Measurements from ENCODE around the gene THEM5.

The THEM5 gene

DNA sequence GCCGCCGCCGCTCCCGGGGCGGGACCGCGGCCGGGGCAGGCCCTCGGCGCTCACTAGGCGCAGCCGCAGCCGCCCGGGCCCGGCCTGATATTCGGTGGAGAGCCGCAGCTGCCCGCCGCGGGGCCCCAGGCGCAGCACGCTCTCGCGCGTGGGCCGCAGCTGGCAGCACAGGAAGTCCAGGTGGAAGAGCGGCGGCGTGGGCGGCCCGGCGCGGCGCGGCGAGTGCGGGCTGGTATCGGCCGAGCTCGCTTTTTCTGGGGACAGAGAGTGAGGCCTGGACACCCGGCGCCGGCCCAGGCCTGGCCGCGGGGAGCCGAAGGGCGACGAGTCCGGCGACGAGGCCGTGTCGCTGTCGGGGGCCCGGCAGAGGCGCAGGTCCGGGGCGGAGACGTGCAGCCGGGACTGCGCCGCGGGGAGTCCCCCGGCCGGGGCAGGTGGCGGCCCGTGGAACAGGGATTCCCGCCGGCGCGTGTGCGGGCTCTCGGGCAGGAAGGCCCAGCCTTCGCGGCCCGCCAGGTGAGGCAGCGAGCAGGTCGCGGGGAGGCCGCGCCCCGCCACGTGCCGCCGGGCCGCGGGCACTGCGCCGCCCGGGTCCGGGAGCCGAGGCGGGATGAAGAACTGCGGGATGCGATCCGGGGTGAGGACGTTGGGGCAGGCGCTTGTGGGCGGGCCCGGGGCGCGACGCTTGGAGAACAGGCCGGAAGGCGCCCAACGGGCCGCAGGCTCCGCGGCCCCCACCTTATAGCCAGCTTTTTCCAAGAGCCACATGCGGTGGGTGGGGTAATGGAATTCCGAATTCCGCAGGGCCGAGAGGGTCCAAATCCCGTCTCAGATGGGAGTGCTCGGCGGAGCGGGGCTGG is 15.1 kb downstream of the THEM5 start:
- no peak for DNase-seq

DNA sequence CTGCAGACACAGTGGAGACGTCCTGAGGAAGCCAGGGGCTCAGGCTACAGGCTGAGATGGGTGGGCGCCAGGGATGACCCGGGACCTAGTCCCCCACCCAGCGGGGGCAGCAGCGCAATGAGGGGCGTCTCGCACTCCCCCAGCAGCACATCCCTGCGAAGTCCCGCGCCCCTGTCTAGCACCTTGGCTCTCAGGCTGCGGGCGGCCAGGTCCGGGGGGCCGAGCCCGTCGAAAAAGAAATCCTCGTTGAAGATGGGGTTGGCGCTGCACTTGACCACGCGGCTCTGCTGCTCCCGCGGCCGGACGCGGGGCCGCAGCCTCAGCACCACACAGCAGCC is 15.7 kb downstream of the THEM5 start:
- no peak for DNase-seq

DNA sequence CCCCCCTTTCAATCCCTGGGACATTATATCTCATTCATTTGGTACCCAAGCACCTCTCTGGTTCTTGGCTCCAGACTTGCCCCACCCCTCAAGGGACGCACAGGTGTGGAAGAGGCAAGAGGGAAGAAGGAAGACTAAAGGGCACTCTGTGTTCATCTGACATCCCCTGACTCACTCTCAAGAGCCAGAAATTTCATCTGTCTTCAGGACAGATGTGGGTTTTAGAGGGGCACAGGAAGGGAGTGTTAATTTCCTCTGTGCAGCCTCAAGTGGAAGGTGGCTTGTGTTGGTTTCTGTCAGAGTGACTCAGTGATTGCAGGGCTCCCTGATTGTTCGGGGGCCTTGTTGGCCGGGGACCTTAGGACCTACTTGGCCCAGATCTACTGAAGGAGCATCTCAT is 16.3 kb downstream of the THEM5 start:
- DNase-seq: no peak

DNA sequence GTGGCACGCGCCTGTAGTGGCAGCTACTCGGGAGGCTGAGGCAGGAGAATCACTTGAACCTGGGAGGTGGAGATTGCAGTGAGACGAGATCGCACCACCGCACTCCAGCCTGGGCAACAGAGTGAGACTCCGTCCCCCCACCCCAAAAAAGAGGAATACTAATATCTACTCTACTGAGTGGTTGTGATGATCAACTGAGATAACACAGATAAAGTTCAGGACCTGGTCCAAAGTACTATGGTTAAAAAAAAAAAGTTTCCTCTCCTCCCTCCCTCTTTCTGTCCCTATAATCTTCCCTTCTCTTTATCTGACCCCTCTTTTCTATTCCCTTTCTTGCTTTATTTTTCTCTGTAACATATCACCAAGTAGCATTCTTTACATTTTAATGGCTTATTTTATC is 17.9 kb downstream of the THEM5 start:
- DNase-seq: no peak

DNA sequence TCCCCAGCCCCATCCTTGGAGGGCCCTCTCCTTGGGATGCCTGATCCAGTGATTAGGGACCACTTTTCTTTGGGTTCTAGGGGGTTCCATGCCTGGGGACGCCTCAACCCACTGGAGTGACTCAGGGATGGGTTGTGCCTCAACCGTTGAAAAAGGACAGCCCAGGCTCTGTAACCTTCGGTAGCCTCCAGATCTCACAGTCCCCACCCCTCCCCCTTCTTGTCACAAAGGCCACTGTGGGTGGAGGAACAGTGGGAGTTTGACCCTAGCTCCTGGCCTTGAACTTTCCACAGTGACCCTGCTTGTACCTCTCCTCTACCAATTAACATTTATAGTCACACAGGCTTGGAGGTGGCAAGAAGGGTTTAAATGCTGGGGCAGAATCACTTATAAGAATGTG is 19.3 kb downstream of the THEM5 start:
- DNase-seq: no peak

DNA sequence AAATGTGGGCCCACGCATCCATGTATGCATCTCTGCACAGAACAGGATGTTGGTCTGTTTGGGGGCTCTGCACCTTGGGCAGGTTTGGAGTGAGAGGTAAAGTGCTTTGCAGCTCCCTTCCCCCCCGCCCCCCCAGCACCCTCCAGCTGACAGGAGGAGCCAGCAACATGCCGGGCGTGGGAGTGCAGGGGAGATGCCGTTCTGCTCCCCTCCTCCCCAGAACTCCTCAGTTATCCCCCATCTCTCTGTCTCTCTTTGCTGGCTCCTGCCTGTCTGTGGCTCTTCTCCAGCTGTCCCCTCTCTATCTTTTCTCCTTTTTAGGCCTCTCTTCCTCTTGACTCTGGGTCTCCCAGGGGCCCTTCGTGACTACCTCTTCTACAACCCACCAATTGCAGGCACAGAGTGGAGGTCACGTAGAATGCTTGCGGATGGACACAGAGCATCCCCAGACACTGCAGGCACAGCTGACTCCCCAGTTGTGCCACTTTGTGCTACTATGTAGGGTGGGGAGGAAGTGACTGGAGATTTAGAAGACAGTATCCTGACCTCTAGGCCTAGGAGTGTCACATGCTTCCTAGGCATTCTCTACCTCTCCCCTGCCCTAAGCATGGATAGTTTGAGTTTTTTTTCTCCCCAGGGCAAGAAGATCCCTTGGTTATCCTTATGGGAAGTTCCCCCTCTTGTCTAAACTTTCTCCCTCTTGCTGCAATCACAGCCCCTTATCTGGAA is 20.2 kb downstream of the THEM5 start:
- DNase-seq: no peak

DNA sequence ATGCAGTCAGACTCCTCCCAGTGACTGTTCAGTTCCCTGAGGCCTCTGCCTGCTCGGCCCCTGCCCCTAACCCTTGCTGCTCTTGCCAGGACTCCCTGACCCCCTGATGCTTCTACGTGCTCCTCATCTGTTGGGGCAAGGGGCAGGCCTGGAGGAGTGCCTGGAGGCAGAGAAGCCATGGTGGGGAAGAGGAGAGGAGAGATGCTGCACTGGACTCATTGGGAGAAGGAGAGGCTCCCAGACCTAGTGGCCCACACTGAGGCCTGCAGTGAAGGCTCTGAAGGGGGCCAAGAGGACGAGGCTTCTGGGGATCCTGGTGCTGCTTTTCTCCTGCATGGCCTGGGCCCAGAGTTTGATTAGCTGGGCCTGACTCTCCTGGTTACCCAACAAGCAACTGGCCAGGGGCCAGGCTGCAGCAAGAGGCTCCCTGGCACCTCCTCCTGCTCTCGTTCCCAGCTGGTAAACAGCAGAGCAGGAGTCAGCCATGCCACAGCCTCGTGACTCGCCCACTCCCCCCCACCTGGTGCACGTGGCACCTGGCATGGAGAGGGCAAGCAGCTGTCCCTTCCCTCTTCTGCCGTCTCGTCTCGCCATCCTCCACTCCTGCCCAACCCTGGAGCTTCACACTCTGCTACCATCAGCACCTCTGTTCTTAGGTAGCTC is 21.1 kb downstream of the THEM5 start:
- DNase-seq: no peak

DNA sequence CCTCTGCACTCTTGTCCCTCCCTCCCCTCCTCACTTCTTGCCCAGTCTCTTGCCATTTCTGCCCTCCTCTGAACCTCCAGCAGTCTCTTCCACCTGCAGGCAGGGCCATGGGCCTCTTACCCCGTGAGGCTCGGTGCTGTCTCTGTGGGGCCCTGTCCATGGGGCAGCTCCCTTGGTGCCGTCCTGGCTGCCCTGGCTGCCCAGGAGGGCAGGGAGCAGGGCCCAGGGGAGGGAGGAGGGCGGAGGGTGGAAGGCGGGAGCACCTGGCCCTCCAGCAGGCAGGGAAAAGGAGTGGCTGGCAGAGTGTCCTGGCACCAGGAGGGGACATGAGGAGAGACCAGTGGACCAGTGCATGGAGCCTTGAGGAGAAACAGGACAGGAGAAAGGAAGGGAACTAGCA is 21.9 kb downstream of the THEM5 start, which contains the start of gene RORC:
TSS of gene RORC (minus strand) at position 198 of the 400 bp plus-strand sequence. CDS start at position 160, 38 bp downstream.
- DNase-seq: no peak

DNA sequence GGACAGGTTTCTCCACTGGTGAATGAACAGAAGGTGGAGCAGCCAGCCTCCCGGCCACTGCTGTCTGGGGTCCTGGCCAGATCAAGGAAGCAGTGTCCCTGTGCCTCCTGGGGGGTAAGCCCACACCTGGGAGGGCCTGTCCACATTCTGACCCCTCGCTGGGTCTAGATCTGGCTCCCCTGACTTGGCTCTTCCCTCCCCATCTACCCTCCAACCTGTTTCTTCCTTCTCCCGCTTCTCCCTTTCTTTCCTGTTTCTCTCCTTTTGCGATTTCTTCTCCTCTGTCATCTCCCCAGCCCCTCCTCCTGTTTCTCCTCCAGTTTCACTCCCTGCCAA is 22.3 kb downstream of the THEM5 start:
- no peak for DNase-seq

DNA sequence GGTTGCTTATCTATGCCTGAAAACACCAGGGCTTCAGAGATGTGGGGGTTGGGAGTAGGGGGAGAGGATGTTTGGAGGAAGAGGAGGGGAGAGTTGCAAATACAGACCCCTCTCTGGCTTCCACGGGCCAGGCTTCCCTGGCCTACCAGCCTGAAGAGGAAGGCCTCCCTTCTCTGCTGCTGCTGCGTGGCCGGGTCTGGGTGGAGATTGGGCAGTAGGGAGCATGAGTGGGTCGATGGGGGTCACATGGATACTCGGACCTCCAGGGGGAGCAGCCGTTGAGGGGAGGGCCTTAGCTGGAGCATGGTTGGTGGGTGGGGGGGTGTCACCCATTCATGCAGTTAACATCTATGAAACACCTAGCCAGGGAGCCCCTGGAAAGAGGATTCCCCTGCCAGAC is 23.5 kb downstream of the THEM5 start:
- DNase-seq: no peak

DNA sequence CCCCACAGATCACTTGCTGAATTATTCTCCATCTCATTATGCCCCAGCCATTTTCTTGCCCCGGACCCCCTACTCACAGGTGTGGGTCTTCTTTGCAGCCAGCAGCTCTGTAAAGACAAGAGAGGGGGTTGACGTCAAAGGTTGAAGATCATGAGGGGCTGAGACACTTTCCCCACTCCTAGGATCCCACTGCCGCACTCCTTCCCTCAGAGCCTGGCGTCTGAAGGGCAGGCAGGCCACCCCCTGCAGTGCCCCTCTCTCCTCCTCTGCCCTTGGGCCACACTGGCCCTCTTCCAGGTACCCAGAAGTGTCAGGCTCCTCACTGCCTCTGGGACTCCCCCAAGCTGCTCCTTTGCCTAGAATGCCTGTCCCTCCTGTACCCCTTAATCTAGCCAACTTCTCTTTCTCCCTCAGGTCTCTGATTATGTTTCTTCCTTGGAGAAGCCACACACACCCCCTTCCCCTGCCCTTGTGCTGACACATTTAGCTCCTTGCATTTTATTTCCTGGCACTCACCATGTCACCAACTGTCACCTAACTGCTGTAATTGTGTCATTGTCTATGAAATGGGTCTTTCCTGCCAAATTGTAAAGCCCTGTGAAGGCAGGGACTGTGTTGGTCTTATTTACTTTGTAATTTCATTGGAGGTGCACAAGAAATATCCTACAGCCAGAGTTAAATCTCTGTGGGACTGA is 24.0 kb downstream of the THEM5 start:
- no peak for DNase-seq

DNA sequence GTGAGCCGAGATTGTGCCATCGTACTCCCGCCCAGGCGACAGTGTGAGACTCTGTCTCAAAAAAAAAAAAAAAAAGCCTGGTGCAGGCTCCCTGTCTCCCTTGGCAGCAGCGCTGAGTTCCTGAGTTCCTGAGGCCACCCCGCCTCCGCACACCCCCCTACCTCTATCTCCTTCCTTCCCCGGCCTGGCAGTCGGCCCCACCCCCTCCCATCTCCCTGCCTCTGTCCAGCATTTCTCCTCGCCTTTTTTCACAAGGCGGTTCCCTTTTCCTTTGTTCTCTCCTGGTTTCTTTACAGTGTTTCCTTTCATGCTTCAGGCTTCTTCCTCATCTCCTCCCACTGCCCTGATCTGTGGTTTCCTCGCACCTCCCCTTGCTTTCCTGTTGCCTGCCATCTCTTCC is 24.6 kb downstream of the THEM5 start:
- DNase-seq: no peak

DNA sequence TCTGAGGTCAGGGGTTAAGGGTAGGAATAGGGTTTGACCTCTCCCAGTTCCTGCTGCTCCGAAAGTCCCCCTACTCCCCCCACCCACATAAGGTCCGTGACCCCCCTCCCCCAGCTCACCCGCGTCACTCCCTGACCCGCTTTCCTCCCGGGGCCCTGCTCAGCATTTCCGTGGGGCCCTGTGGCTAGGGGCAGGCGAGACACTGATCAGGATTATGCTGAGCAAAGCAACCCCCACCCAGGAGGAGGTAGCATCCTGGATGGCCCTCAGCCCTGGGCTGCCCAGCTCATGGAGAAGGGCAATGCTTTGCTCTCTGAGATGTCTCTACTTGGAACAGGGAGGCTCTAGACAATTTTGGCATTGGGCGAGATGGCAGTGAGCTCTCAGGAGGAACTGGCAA is 25.7 kb downstream of the THEM5 start:
- DNase-seq: no peak

DNA sequence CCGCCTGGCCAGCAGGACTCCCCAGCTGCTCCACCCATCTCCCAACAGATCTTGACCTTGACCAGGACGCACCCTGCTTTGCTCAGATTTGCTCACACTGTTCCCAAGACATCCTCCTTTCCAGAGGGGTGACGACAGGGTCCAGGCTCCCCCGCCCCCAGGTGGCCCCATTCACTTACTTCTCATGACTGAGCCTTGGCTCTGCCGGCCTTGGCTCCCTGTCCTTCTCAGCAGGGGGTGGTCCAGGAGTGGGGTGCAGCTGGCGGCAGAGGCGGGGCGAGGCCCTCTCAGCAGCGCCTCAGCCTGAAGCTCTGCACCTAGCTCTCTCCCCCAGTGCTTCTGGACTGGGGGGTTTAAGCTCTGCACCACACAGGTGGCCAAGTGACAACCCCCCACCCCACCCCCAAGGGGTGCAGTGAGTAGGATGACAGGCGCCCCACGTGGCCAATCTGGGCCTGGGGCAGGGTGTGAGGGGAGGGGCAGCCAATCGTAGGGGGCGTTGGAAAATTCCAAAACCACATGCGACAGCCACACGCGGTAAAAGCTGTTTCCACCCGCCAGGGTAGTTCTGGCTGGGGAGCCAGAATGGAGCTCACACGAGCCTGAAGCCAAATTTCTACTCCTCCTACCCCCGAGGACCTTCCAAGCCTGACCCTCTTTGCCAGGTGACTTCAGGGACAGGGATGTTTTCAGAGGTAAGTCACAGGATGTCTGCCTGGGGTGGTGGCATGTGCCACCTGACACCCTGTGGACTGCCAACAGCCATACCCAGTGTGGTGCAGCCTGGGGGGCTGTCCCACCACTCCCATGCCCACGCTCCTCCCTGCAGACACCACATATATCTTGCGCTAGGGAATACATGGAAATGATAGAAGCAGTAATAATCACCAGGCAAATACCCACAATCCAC is 27.5 kb downstream of the THEM5 start:
- DNase-seq: no peak

DNA sequence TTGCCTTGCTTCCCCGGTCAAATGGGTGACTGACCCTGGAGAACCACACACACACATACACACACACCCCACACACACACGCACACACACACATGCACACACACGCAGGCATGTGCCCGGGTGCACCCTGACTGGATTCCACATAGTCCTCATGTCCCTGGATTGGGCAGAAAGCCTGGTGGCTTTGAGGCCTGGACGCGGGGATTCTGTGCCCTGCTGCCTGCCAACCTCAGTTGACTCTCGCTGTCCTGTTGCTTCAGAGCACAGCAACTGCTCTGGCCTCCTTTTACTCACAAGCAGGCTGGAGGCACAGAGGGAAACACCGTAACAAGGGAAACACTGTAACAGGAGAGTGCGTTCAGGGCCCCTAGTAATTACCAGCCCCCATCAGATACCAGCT is 28.3 kb downstream of the THEM5 start:
- DNase-seq: no peak

DNA sequence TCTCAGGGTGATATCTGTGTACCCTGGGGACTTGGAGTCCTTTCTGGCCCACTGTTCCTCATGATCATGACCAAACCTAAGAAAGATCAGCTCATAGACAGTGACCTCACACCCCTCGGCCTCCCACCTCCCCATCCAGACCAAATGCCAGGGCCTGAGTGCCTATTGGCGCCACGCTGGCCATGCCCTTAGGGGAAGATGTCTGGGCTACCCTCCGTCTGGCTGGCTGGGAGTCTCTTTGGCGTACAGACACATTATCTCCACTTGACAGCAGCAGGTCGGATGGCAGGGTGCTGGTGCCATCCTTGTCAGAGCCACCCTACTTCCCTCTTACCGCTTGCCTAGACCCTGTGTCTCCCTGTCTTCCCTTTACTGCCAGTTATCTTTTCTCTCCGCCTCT is 30.3 kb downstream of the THEM5 start:
- DNase-seq: no peak

DNA sequence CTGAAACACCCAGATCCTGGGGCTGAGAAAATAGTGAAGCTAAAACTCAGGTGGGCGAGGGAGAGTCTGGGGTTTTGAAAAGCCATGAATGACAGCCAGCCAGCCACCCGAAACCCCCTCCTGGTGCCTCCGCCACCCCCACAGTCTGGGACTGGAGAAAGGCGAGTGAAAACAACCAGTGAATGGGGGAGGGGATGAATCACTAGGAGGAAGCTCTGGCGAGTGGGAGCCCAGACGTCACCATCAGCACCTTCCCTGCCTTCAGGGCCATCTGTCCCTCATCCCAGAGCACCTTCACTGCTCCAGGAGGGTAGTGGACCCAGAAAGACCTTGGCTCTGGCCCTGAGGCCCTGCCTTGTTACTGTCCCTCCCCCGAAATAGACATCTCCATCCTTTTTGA is 31.1 kb downstream of the THEM5 start:
- DNase-seq: no peak

DNA sequence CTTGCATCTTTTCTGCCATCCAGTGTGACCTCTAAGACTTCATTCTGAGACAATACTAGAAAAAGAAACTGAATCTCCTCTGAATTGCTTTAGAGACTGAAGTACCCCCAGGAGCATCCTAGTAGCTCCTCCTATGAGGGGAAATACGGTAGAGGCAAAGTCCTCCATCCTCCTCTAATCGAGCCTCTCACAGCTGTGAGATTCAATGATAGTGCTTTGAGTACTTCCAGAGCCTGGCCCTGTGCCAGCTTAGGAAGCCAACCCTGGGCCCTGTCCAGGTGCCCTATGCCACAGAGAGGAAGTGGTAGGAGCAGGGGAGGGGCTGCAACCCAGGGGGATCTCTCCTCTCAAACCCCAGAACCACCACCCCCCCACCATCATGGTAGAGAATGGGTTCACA is 32.6 kb downstream of the THEM5 start:
- no peak for DNase-seq

DNA sequence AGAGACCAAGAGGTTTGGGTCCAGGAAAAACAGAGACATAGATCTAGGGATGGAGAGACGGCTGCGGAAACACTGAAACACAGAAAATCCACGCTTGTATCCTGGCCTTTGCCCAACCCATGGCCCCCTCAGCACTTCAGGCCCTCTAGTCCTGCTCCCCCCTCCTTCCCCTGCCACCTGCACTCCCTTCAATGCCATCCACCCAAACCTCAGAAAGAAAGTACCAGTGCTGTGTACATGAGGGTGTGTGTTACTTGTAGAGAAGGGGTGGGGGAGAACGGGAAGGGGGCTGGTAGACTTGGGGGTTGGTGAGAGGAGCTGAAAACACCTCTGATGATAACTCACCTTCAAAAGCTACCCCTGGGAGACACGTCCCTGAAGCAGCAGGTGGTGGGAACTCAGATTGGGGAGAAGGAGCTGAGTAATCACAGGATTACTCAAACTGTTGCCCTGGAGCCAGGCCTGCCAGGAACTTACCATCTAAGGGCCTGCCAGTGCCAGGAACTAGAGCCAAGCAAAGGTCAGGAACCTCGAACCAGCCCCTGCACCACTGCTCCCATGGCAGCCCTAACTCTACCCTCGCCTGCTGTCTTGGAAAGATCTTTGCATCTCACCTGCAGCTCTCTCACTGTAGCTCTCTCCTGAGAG is 33.4 kb downstream of the THEM5 start:
- no peak for DNase-seq

DNA sequence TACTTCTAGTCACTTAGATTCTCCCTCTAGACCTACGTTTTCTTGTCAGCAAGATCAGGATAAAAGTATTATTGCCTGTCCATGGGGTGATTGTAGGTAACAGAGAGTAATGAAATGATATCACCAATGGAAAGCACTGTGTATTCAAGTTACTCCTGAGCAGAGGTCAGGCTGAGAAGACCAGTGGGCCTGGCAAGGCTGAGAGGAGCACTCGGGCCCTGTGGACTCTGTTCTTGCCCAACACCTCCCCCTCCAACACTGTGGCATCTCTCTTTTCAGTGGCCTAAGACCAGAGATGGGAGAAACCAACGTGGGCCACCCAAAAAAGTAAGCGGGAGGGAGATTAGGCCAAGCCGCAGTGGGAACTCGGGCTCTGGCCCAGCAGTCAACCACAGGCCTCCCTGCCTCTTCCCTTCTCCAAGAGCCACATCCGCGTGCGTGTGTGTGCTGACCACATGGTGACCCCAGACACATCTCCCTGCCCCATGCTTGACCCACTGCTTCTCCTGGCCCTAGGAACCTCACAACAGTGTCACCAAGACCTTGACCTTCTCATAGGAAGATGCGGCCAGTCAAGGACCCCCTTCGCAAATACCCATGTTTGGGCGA is 34.2 kb downstream of the THEM5 start:
- DNase-seq: no peak

DNA sequence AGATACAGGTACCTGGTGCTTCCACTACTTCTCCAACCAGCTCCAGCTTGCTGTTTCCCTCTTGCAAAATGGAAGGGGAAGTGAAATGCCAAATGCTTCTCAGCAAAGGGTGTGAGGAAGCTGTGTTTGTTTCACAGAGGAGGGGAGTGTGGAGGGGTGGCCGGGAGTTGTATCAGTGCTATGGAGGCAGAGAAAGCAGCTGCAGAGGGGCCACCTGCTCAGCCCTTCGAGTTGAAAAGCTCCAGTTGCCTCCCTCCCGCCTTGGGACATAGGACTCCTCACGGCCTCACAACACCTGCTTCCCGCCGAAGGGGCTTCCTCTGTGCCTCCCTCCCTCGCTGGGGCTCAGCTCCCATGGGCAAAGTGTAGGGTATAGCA is 36.2 kb downstream of the THEM5 start:
- no peak for DNase-seq

Measured in NCI-H1436 treated with DMSO at 0.1 percent for 48 hours (cell line).